Cardiac muscle cell (in vitro differentiated cells and primary cell): ENCODE data around the gene IL2. TPM values are rescaled to one million over a fixed set of nuclear protein-coding genes. Genes with fewer than 3 reads are reported as not detected.

Experiments
- DNase-seq, 2 donors: peaks; one replicate each; pipeline versions ENCODE4 v3.0.0 to v3.0.0-alpha.2; 2010 to 2017; ENCODE audit warnings: low read depth in 1 of 2, low spot score in 1 of 2
- H3K27ac ChIP-seq: fragments of 200-600 bp; sonication (generic); 2 replicates; pipeline ENCODE4 v1.5.1; 2016
- H3K27me3 ChIP-seq: fragments of 200-600 bp; sonication (generic); 2 replicates; pipeline ENCODE4 v1.6.0; 2016; ENCODE audit warnings: control low read depth
- H3K36me3 ChIP-seq: fragments of 200-600 bp; sonication (generic); 2 replicates; pipeline ENCODE4 v1.5.1; 2016; ENCODE audit warnings: control low read depth
- H3K4me1 ChIP-seq: fragments of 200-600 bp; sonication (generic); 2 replicates; pipeline ENCODE4 v1.8.1; 2017; ENCODE audit warnings: low read depth, mild to moderate bottlenecking, mixed run types
- H3K4me3 ChIP-seq: fragments of 200-600 bp; sonication (generic); 2 replicates; pipeline ENCODE4 v1.5.1; 2016; ENCODE audit warnings: mild to moderate bottlenecking
- H3K9me3 ChIP-seq: fragments of 200-600 bp; sonication (generic); 2 replicates; pipeline ENCODE4 v1.5.1; 2017; ENCODE audit warnings: low read depth, mild to moderate bottlenecking, control low read depth
- CTCF ChIP-seq: IDR thresholded peaks from 2 replicates; pipeline ENCODE4 v1.5.1; 2012; ENCODE audit warnings: low read depth, mild to moderate bottlenecking, low read length
- polyA plus RNA-seq: library from polyadenylated mRNA; unstranded; fragments of >200 nt; fragmentation: Nextera tagmentation; extraction: Ambion mirVana; gene quantifications from 2 replicates; pipeline ENCODE4 v1.2.1, GENCODE V29; 2016
- total RNA-seq: library from RNA; depleted of rRNA; stranded (reverse); fragments of >200 nt; gene quantifications from 2 replicates; pipeline ENCODE4 v1.2.3, GENCODE V29; 2016

Gene IL2
- total and polyA plus RNA-seq, 2 experiments from 2014 or later, result not detected

- DNase-seq, result no peak
- H3K27ac ChIP-seq, result no peak overlapping the region
- TF ChIP-seq CTCF, result no peak
- no peak overlapping the region for H3K4me3 ChIP-seq
- no peaks in the 10 kb centered on the region for H3K4me1 ChIP-seq
- no peaks in the 10 kb centered on the region for H3K36me3 ChIP-seq
- H3K9me3 ChIP-seq, result no peaks in the 10 kb centered on the region
- H3K27me3 ChIP-seq, result no peaks in the 10 kb centered on the region
Observed at GRCh38 chr4:122434285-122434684, 22.2 kb downstream of the IL2 start.

- H3K4me1 ChIP-seq, result no peaks in the 10 kb centered on the region
- no peaks in the 10 kb centered on the region for H3K27me3 ChIP-seq
- no peak overlapping the region for H3K4me3 ChIP-seq
- no peak overlapping the region for H3K27ac ChIP-seq
- no peak for TF ChIP-seq CTCF
- no peaks in the 10 kb centered on the region for H3K9me3 ChIP-seq
- no peak for DNase-seq
- no peaks in the 10 kb centered on the region for H3K36me3 ChIP-seq
Observed at GRCh38 chr4:122431351-122431750, 25.2 kb downstream of the IL2 start.

- no peak for TF ChIP-seq CTCF
- Histone ChIP-seq H3K36me3 (no peaks in the 10 kb centered on the region), H3K27ac (no peak overlapping the region), H3K27me3 (no peaks in the 10 kb centered on the region), H3K9me3 (no peaks in the 10 kb centered on the region), H3K4me3 (no peak overlapping the region), H3K4me1 (no peaks in the 10 kb centered on the region)
- DNase-seq, result peak in 1 of 2 donors; percentile 4
Observed at GRCh38 chr4:122423246-122423645, 33.3 kb downstream of the IL2 start.

GRCh38 chr4:122412547-122412946, 44.0 kb downstream of the IL2 start:
- no peak for TF ChIP-seq CTCF
- peak in 1 of 2 donors; percentile 2 for DNase-seq
- Histone ChIP-seq H3K9me3 (no peaks in the 10 kb centered on the region), H3K4me3 (no peak overlapping the region), H3K27ac (no peak overlapping the region), H3K36me3 (no peaks in the 10 kb centered on the region), H3K27me3 (no peaks in the 10 kb centered on the region), H3K4me1 (no peaks in the 10 kb centered on the region)

GRCh38 chr4:122403861-122404260, 52.7 kb downstream of the IL2 start:
- H3K36me3 ChIP-seq, result no peaks in the 10 kb centered on the region
- no peak for TF ChIP-seq CTCF
- no peaks in the 10 kb centered on the region for H3K4me1 ChIP-seq
- no peaks in the 10 kb centered on the region for H3K27me3 ChIP-seq
- DNase-seq, result no peak
- H3K4me3 ChIP-seq, result no peak overlapping the region
- no peak overlapping the region for H3K27ac ChIP-seq
- H3K9me3 ChIP-seq, result no peaks in the 10 kb centered on the region

Other genes starting within 250 kb of the IL2 start
- not detected in 2 replicates for gene ADAD1, start 77.7 kb downstream of the IL2 start, total RNA-seq
- not detected in 2 replicates for gene ADAD1, start 77.7 kb downstream of the IL2 start, polyA plus RNA-seq
- not detected in 2 replicates for gene IL21, start 164.3 kb upstream of the IL2 start, total RNA-seq
- gene IL21, start 164.3 kb upstream of the IL2 start, polyA plus RNA-seq, result not detected in 2 replicates